ENCODE results near the gene RPTN.

Gene RPTN

GRCh38 chr1:152112885-152113432, 46.1 kb downstream of the RPTN start:
- no peak for TF ChIP-seq JUND (IDR thresholded peaks at IDR 0.05; ENCODE audit: low read depth)
- in situ Hi-C loops (cut with HindIII; ENCODE audit: low pct_unique_long_range_greater_than_20kb, low sequenced_read_pairs) = no loop called here
- DNase-seq (ENCODE audit: low read depth in 1 of 2, low spot score in 1 of 2) = no peak

DNA sequence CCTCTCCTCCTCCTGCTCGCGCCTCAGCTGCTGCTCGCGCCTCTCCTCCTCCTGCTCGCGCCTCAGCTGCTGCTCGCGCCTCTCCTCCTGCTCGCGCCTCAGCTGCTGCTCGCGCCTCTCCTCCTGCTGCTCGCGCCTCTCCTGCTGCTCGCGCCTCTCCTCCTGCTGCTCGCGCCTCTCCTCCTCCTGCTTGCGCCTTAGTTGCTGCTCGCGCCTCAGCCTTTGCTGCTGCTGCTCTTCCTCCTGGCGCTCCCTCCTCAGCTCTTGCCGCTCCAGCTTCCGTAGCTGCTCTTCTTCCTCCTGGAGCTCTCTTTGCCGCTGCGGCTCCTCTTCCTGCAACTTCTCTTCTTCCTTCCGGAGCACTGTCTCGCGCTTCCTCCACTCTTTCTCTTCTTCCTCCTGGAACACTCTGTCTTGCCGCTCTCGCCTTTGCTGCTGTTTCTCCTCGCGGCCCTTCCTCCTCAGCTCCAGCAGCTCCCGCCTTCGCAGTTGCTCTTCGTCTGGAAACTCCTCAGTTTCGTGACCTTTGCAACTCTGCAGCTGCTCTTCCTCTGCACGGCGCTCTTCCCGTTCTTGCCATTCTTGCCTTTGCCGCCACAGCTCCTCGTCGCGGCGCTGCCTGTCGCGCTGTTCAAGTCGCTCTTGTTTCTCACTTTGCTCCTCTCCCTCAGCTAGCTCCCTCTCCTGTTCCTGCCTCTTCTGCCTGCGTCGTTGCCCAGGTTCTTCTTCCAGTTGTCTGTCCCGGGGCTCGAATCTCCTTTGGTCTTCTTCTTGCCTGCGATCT, 46.7 kb downstream of the RPTN start:
- no peak for TF ChIP-seq JUND (IDR thresholded peaks at IDR 0.05; ENCODE audit: low read depth)
- peak in 1 of 2 experiments; percentile 47 for DNase-seq (ENCODE audit: low read depth in 1 of 2, low spot score in 1 of 2)
- in situ Hi-C loops (cut with HindIII; ENCODE audit: low pct_unique_long_range_greater_than_20kb, low sequenced_read_pairs) = no loop called here

DNA sequence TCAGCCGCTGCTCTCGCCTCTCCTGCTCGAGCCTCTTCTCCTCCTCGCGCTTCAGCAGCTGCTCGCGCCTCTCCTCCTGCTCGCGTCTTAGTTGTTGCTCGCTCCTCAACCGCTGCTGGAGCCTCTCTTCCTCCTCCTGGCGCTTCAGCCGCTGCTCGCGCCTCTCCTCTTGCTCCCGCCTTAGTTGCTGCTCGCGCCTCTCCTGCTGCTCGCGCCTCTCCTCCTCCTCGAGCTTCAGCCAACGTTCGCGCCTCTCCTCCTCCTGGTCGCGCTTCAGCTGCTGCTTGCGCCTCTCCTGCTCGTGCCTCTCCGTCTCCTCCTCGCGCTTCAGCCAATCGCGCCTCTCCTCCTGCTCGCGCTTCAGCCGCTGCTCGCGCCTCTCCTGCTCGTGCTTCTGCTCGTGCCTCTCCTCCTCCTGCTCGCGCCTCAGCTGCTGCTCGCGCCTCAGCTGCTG, 47.5 kb downstream of the RPTN start:
- no peak for DNase-seq (ENCODE audit: low read depth in 1 of 2, low spot score in 1 of 2)
- in situ Hi-C loops (cut with HindIII; ENCODE audit: low pct_unique_long_range_greater_than_20kb, low sequenced_read_pairs) = no loop called here
- no peak for TF ChIP-seq JUND (IDR thresholded peaks at IDR 0.05; ENCODE audit: low read depth)

- peak in 1 of 2 experiments; percentile 25 for DNase-seq (ENCODE audit: low read depth in 1 of 2, low spot score in 1 of 2)
- no peak for TF ChIP-seq JUND (IDR thresholded peaks at IDR 0.05; ENCODE audit: low read depth)
- in situ Hi-C loops (cut with HindIII; ENCODE audit: low pct_unique_long_range_greater_than_20kb, low sequenced_read_pairs) = no loop called here
These were observed 48.0 kb downstream of the RPTN start for GRCh38 chr1:152110860-152111514.

DNA sequence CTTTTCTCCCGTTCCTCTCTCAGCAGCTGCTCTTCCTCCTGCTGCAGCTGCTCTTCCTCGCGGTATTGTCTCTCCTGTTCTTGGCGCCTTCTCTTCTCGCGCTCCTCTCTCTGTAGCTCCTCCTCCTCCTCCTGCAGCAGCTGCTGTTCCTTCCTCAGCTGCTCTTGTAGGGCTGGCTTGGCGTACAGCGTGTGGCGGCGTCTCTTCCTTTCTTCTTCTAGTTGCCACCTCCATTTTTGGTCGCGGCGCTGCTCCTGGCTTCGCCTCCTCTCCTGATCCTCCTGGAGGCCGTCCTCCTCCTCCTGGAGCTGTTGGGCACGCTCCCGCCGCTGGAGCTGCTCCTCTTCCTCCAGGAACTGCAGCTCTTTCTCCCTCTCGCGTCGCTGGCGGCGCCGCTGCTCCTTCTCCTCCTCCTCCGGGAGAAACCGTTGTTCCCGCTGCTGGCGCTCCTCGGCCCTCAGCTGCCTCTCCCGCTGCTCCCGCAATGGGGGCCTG, 48.6 kb downstream of the RPTN start:
- in situ Hi-C loops (cut with HindIII; ENCODE audit: low pct_unique_long_range_greater_than_20kb, low sequenced_read_pairs) = no loop called here
- peak; percentile 59 to 81 for DNase-seq (ENCODE audit: low read depth in 1 of 2, low spot score in 1 of 2)
- no peak for TF ChIP-seq JUND (IDR thresholded peaks at IDR 0.05; ENCODE audit: low read depth)

DNA sequence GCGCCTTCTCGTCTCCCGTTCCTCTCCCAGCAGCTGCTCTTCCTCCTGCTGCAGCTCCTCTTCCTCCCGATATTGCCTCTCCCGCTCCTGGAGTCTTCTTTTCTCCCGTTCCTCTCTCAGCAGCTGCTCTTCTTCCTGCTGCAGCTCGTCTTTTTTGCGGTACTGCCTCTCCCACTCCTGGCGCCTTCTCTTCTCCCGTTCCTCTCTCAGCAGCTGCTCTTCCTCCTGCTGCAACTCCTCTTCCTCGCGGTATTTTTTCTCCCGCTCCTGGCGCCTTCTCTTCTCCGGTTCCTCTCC, 49.1 kb downstream of the RPTN start:
- TF ChIP-seq JUND (IDR thresholded peaks at IDR 0.05; ENCODE audit: low read depth) = no peak
- in situ Hi-C loops (cut with HindIII; ENCODE audit: low pct_unique_long_range_greater_than_20kb, low sequenced_read_pairs) = no loop called here
- peak in 1 of 2 experiments; percentile 48 for DNase-seq (ENCODE audit: low read depth in 1 of 2, low spot score in 1 of 2)

GRCh38 chr1:152109231-152109997, 49.6 kb downstream of the RPTN start:
- DNase-seq (ENCODE audit: low read depth in 1 of 2, low spot score in 1 of 2) = peak; percentile 30 to 59

GRCh38 chr1:152108882-152109222, 50.2 kb downstream of the RPTN start:
- TF ChIP-seq JUND (IDR thresholded peaks at IDR 0.05; ENCODE audit: low read depth) = no peak
- no peak for DNase-seq (ENCODE audit: low read depth in 1 of 2, low spot score in 1 of 2)
- in situ Hi-C loops (cut with HindIII; ENCODE audit: low pct_unique_long_range_greater_than_20kb, low sequenced_read_pairs) = no loop called here

More at GRCh38 chr1:152109231-152109997, 49.6 kb downstream of the RPTN start:
- in situ Hi-C loops (cut with HindIII; ENCODE audit: low pct_unique_long_range_greater_than_20kb, low sequenced_read_pairs) = no loop called here
- TF ChIP-seq JUND (IDR thresholded peaks at IDR 0.05; ENCODE audit: low read depth) = no peak

GRCh38 chr1:152107984-152108881, 50.8 kb downstream of the RPTN start:
- in situ Hi-C loops (cut with HindIII; ENCODE audit: low pct_unique_long_range_greater_than_20kb, low sequenced_read_pairs) = no loop called here
- DNase-seq (ENCODE audit: low read depth in 1 of 2, low spot score in 1 of 2) = no peak
- TF ChIP-seq JUND (IDR thresholded peaks at IDR 0.05; ENCODE audit: low read depth) = no peak

DNA sequence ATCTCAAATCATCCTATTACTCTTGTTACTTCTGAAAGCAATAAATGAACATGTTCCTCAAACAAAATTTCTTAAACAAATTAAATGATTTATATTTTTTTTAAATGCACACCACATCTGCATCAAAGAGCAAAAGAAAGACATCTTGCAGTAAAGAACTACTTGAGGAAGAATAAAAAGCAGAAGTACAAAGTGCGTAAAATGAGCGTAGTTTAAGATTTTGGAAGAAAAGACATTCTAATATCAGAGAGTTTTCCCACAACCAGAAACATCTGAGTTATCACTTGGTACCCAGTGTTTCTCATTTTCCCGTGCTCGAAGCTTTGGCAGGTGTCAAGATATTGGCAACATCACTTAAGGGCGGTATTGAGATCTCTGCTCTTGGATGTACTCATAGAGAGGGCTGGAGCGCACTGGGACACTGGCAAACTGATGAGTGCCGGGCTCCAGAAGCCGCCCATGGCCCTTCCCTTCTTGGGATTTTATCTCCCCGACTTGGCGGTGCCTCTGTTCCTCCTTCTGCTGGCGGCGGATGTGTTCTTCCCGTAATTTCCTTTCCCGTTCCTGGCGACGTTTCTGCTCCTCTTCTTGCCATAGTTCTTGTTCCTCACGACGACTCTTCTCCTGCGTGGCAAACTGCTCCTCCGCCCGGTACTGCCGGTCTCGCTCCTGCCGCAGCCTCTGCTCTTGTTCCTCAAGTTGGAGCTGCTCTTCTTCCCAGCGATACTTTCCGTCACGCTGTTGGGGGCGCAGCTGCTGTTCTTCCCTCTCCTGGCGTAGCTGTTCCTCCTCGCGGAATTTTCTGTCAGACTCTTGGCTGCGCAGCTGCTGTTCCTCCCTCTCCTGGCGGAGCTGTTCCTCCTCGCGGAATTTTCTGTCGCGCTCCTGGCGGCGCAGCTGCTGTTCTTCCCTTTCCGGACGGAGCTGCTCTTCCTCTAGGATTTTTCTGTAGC, 51.7 kb downstream of the RPTN start:
- in situ Hi-C loops (cut with HindIII; ENCODE audit: low pct_unique_long_range_greater_than_20kb, low sequenced_read_pairs) = no loop called here
- no peak for TF ChIP-seq JUND (IDR thresholded peaks at IDR 0.05; ENCODE audit: low read depth)
- no peak for DNase-seq (ENCODE audit: low read depth in 1 of 2, low spot score in 1 of 2)

GRCh38 chr1:152104854-152105253, 54.2 kb downstream of the RPTN start:
- in situ Hi-C loops (cut with HindIII; ENCODE audit: low pct_unique_long_range_greater_than_20kb, low sequenced_read_pairs) = no loop called here
- DNase-seq (ENCODE audit: low read depth in 1 of 2, low spot score in 1 of 2) = no peak
- TF ChIP-seq JUND (IDR thresholded peaks at IDR 0.05; ENCODE audit: low read depth) = no peak
